ENCODE results near the gene EHMT1. TPM values are rescaled to one million over a fixed set of nuclear protein-coding genes. Genes with fewer than 3 reads are reported as not detected.

The EHMT1 gene
- total and polyA plus RNA-seq, 9 of the 15 experiments (the other 6 are each of a cell fraction or from before 2014, with no cell fraction given): 2.2 to 76.0 (median 36.4) TPM

- FAIRE-seq: no peak
- Histone ChIP-seq H3K9ac (ENCODE audit: insufficient read depth in 1 of 2, low read depth in 2 of 2, low read length in 2 of 2) (peak overlapping the region; percentile 43 to 79; a peak in 3 of 4 replicates), H3K4me1 (replicated peaks in 1 of 2; ENCODE audit: control insufficient read depth in 2 of 2, insufficient read depth in 2 of 2, low read length in 2 of 2) (peaks cover 29 to 38% of the 10 kb centered on the region in 2 experiments), H4K20me1 (replicated peaks; ENCODE audit: control insufficient read depth, insufficient read depth, low read length) (peaks cover 4% of the 10 kb centered on the region), H3K27ac (ENCODE audit: extremely low read depth, low read depth, low read length) (peak overlapping the region; percentile 69; the same call in 2 of the 3 replicates), H3K4me3 (peak overlapping the region; percentile 68), H3K9me3 (replicated peaks; ENCODE audit: control insufficient read depth, insufficient read depth, low read depth, low read length) (no peaks in the 10 kb centered on the region), H3K36me3 (ENCODE audit: control insufficient read depth, insufficient read depth, low read length) (peaks cover 49% of the 10 kb centered on the region), H3K27me3 (ENCODE audit: control insufficient read depth in 2 of 2, insufficient read depth in 2 of 2, low read length in 2 of 2) (no peaks in the 10 kb centered on the region), H2AFZ (ENCODE audit: low read depth, low read length) (no peak overlapping the region), H3K4me2 (ENCODE audit: insufficient read depth, low read length) (peak overlapping the region; percentile 93), H3K79me2 (ENCODE audit: control insufficient read depth, insufficient read depth, low read length) (peaks cover 78% of the 10 kb centered on the region), H3K9me1 (ENCODE audit: control insufficient read depth, insufficient read depth, low read length) (no peaks in the 10 kb centered on the region)
- DNase-seq (ENCODE audit: extremely low read depth in 1 of 4, low spot score in 3 of 4): no peak
- ATAC-seq: no peak
- 40% methylated on average over 4 of the region's 4 CpGs for WGBS (ENCODE audit: insufficient coverage, low coverage, missing lambda C conversion rate)
- in situ Hi-C loops (cut with MboI) (no loop called here), intact Hi-C loops (cut with micrococcal nuclease) (loop anchor here (5.0 kb wide), 1 partner anchor 47 kb away; no protein-coding TSS in a partner anchor)
- TF ChIP-seq ZC3H8 (IDR thresholded peaks at IDR 0.05): no peak
- no peak for TF ChIP-seq TGIF2 (CRISPR knock-in tag; IDR thresholded peaks at IDR 0.05)
- TF ChIP-seq NR4A1 (CRISPR knock-in tag; IDR thresholded peaks at IDR 0.05): no peak
- TF ChIP-seq NR4A1 (tag; IDR thresholded peaks at IDR 0.05): no peak
- no peak for TF ChIP-seq SRF (CRISPR knock-in tag; IDR thresholded peaks at IDR 0.05)
- 0 out of 2 replicates have a peak, but pooled peaks have one; percentile 1 for TF ChIP-seq POLR2A (conservative IDR thresholded peaks at IDR 0.05)
- TF ChIP-seq, protein P1, sequence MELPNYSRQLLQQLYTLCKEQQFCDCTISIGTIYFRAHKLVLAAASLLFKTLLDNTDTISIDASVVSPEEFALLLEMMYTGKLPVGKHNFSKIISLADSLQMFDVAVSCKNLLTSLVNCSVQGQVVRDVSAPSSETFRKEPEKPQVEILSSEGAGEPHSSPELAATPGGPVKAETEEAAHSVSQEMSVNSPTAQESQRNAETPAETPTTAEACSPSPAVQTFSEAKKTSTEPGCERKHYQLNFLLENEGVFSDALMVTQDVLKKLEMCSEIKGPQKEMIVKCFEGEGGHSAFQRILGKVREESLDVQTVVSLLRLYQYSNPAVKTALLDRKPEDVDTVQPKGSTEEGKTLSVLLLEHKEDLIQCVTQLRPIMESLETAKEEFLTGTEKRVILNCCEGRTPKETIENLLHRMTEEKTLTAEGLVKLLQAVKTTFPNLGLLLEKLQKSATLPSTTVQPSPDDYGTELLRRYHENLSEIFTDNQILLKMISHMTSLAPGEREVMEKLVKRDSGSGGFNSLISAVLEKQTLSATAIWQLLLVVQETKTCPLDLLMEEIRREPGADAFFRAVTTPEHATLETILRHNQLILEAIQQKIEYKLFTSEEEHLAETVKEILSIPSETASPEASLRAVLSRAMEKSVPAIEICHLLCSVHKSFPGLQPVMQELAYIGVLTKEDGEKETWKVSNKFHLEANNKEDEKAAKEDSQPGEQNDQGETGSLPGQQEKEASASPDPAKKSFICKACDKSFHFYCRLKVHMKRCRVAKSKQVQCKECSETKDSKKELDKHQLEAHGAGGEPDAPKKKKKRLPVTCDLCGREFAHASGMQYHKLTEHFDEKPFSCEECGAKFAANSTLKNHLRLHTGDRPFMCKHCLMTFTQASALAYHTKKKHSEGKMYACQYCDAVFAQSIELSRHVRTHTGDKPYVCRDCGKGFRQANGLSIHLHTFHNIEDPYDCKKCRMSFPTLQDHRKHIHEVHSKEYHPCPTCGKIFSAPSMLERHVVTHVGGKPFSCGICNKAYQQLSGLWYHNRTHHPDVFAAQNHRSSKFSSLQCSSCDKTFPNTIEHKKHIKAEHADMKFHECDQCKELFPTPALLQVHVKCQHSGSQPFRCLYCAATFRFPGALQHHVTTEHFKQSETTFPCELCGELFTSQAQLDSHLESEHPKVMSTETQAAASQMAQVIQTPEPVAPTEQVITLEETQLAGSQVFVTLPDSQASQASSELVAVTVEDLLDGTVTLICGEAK (IDR thresholded peaks at IDR 0.05): 0 out of 2 replicates have a peak, but pooled peaks have one; percentile 13
- TF ChIP-seq, protein P1 (CRISPR knock-in tag; IDR thresholded peaks at IDR 0.05): no peak
- ChIA-PET POLR2A (interaction anchor here (0.7 to 1.7 kb wide), 5 partner anchors 8 to 20 kb away, joined by 3 to 11 read pairs (median 5); no protein-coding TSS in a partner anchor), CTCF (ENCODE audit: low intra/inter-chr PET ratio) (no interaction called here)
- BruUV-seq (replicated peaks): TSS peak; percentile 75
Observed at GRCh38 chr9:137620048-137620405, 1.2 kb downstream of the EHMT1 start.
